GM12878 (cell line): Measurements from ENCODE around the gene MYO19. TPM values are rescaled to one million over a fixed set of nuclear protein-coding genes. Genes with fewer than 3 reads are reported as not detected.

Source experiments
- BACH1 ChIP-seq: fragments of 450-650 bp; IDR thresholded peaks from 2 replicates; pipeline ENCODE4 v1.6.1; 2017; ENCODE audit warnings: mild to moderate bottlenecking, borderline replicate concordance
- EGR1 ChIP-seq, 2 experiments: IDR thresholded peaks; 1 replicate in 1 of 2; 2 replicates in 1 of 2; pipeline ENCODE4 v1.6.1; 2011 to 2012; ENCODE audit warnings: low read depth in 2 of 2, low read length in 2 of 2, borderline replicate concordance in 1 of 2, mild to moderate bottlenecking in 1 of 2, moderate library complexity in 1 of 2
- ETV6 ChIP-seq, 2 experiments: fragments of 450-650 bp in 1 of 2; IDR thresholded peaks in 1 of 2; conservative IDR thresholded peaks in 1 of 2; 2 replicates each; pipeline ENCODE4 v1.6.1; 2014; ENCODE audit warnings: antibody characterized with exemption in 1 of 2, borderline replicate concordance in 1 of 2, low read depth in 1 of 2, mild to moderate bottlenecking in 1 of 2, moderate library complexity in 1 of 2
- HCFC1 ChIP-seq: fragments of 150-350 bp; IDR thresholded peaks from 2 replicates; pipeline ENCODE4 v1.6.1; 2014; ENCODE audit warnings: low read length
- HDAC2 ChIP-seq: fragments of 200-600 bp; sonication (generic); IDR thresholded peaks from 2 replicates; pipeline ENCODE4 v1.6.1; 2017
- HDAC6 ChIP-seq: fragments of 200-600 bp; sonication (generic); IDR thresholded peaks from one replicate; pipeline ENCODE4 v1.8.0; 2017; ENCODE audit warnings: antibody characterized with exemption; ENCODE audit not compliant: unreplicated experiment
- JUND ChIP-seq: IDR thresholded peaks from 2 replicates; pipeline ENCODE4 v1.6.1; 2012; ENCODE audit warnings: low read depth, mild to moderate bottlenecking, low read length, improper control_type of control experiment, moderate library complexity
- MEF2B ChIP-seq: fragments of 450-650 bp; IDR thresholded peaks from 2 replicates; pipeline ENCODE4 v1.6.1; 2018; ENCODE audit warnings: mild to moderate bottlenecking, moderate library complexity; ENCODE audit not compliant: partially characterized antibody, poor library complexity, severe bottlenecking
- MTA3 ChIP-seq: IDR thresholded peaks from 2 replicates; pipeline ENCODE4 v1.6.1; 2012; ENCODE audit warnings: low read length, inconsistent platforms, borderline replicate concordance
- PAX8 ChIP-seq: fragments of 450-650 bp; IDR thresholded peaks from 2 replicates; pipeline ENCODE4 v1.6.1; 2017; ENCODE audit warnings: mild to moderate bottlenecking, moderate library complexity
- SMAD5 ChIP-seq: IDR thresholded peaks from 2 replicates; pipeline ENCODE4 v1.6.1; 2016; ENCODE audit warnings: antibody characterized with exemption, low read depth
- TARDBP ChIP-seq: IDR thresholded peaks from 2 replicates; pipeline ENCODE4 v1.6.1; 2016; ENCODE audit warnings: borderline replicate concordance
- TBL1XR1 ChIP-seq: IDR thresholded peaks from 2 replicates; pipeline ENCODE4 v1.6.1; 2012; ENCODE audit warnings: low read depth, low read length, improper control_type of control experiment
- ZNF622 ChIP-seq: fragments of 450-650 bp; IDR thresholded peaks from 2 replicates; pipeline ENCODE4 v1.6.1; 2017; ENCODE audit warnings: mild to moderate bottlenecking, inconsistent platforms
- polyA plus RNA-seq, 11 experiments: library from polyadenylated mRNA; depleted of rRNA in 4 of 11; unstranded in 6 of 11; stranded (reverse) in 5 of 11; fragments of >200 nt; fragmentation: Nextera tagmentation in 4 of 11; fragmentation: Illumina TruSeq in 1 of 11; extraction: Ambion mirVana in 4 of 11; extraction: Trizol in 1 of 11; gene quantifications; 1 replicate in 1 of 11; 2 replicates in 10 of 11; pipeline versions ENCODE4 v1.2.1 to v1.2.3, GENCODE V29; 2011 to 2016; ENCODE audit warnings: inconsistent platforms in 2 of 11, missing spikeins in 2 of 11, low read depth in 1 of 11
- total RNA-seq, 4 experiments: library from RNA; depleted of rRNA in 3 of 4; stranded (reverse); fragments of >200 nt in 3 of 4; fragmentation: Illumina TruSeq in 1 of 4; extraction: Trizol in 1 of 4; gene quantifications; 2 replicates each; pipeline versions ENCODE4 v1.2.1 to v1.2.3, GENCODE V29; 2013 to 2021
- TF ChIP-seq, protein P1 (sequence below): IDR thresholded peaks from 2 replicates; pipeline ENCODE4 v1.6.1; 2012; ENCODE audit warnings: low read depth, low read length, improper control_type of control experiment
- TF ChIP-seq, protein P2 (sequence below): fragments of 450-650 bp; IDR thresholded peaks from 2 replicates; pipeline ENCODE4 v1.6.1; 2017; ENCODE audit warnings: mild to moderate bottlenecking
- TF ChIP-seq, protein P3 (sequence below): fragments of 450-650 bp; IDR thresholded peaks from 2 replicates; pipeline ENCODE4 v1.6.1; 2016; ENCODE audit warnings: mild to moderate bottlenecking
- TF ChIP-seq, protein P4 (sequence below): fragments of 450-650 bp; IDR thresholded peaks from 2 replicates; pipeline ENCODE4 v1.6.1; 2017; ENCODE audit warnings: low read depth, mild to moderate bottlenecking, moderate library complexity
- TF ChIP-seq, protein P5 (sequence below): IDR thresholded peaks from 2 replicates; pipeline ENCODE4 v1.6.1; 2011; ENCODE audit warnings: borderline replicate concordance, low read depth, mild to moderate bottlenecking, moderate library complexity, low read length; ENCODE audit not compliant: insufficient read depth, poor library complexity, severe bottlenecking
- TF ChIP-seq, protein P6 (sequence below): IDR thresholded peaks from 2 replicates; pipeline ENCODE4 v1.6.1; 2011; ENCODE audit warnings: mild to moderate bottlenecking, low read depth, low read length, moderate library complexity; ENCODE audit not compliant: insufficient replicate concordance

Gene MYO19
- total and polyA plus RNA-seq, 10 of the 15 experiments (the other 5 are each of a cell fraction or from before 2014, with no cell fraction given): 11.4 to 103 (median 67.1) TPM

DNA sequence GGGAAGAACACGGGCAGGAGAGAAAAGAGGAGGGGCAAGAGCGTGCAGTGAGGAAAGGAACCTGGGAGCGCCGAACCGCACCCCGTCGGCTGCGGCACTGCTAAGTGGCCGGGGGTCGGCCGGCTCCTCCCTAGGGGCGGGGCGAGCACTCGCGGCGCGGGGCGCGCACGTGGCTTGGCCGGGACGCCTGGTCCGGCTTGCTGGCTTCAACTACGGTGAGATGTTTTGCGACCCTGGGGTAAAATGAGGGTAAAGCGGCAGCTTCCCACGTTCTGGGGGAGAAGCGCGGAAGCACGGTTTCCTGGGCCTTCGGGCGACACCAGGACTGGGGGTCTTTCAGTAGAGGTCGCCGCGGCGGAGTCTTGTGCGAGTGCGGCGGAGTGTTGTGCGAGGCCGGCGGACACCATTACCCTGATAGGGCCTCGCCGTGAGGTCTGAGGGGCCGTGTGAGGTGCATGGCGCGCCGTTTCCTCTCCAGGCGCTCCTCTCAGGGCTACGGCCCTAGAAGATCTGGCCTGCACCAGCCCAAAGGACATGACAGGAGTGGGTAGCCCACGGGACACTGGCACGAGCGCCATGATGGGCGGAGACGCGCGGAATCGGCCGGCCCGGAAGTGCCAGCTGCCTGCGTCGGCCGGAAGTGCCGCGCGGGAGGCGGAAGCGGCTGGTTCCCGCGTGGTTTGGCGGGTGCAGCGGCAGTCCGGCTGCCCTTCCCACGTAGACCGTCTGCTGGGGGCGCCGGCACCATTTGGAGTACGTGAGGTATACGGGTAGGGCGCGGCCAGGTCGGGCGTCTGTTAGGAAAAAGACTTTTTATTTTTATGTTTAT is at the start of gene MYO19, which contains the start of gene PIGW (continued):
- TF ChIP-seq, protein P1, sequence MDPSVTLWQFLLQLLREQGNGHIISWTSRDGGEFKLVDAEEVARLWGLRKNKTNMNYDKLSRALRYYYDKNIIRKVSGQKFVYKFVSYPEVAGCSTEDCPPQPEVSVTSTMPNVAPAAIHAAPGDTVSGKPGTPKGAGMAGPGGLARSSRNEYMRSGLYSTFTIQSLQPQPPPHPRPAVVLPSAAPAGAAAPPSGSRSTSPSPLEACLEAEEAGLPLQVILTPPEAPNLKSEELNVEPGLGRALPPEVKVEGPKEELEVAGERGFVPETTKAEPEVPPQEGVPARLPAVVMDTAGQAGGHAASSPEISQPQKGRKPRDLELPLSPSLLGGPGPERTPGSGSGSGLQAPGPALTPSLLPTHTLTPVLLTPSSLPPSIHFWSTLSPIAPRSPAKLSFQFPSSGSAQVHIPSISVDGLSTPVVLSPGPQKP: peak; percentile 97
- TF ChIP-seq, protein P2, sequence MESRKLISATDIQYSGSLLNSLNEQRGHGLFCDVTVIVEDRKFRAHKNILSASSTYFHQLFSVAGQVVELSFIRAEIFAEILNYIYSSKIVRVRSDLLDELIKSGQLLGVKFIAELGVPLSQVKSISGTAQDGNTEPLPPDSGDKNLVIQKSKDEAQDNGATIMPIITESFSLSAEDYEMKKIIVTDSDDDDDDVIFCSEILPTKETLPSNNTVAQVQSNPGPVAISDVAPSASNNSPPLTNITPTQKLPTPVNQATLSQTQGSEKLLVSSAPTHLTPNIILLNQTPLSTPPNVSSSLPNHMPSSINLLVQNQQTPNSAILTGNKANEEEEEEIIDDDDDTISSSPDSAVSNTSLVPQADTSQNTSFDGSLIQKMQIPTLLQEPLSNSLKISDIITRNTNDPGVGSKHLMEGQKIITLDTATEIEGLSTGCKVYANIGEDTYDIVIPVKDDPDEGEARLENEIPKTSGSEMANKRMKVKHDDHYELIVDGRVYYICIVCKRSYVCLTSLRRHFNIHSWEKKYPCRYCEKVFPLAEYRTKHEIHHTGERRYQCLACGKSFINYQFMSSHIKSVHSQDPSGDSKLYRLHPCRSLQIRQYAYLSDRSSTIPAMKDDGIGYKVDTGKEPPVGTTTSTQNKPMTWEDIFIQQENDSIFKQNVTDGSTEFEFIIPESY: no peak
- TF ChIP-seq, protein P3, sequence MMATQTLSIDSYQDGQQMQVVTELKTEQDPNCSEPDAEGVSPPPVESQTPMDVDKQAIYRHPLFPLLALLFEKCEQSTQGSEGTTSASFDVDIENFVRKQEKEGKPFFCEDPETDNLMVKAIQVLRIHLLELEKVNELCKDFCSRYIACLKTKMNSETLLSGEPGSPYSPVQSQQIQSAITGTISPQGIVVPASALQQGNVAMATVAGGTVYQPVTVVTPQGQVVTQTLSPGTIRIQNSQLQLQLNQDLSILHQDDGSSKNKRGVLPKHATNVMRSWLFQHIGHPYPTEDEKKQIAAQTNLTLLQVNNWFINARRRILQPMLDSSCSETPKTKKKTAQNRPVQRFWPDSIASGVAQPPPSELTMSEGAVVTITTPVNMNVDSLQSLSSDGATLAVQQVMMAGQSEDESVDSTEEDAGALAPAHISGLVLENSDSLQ: peak; percentile 65
- peak; percentile 66 for TF ChIP-seq HCFC1
- TF ChIP-seq JUND: no peak
- peak; percentile 56 for TF ChIP-seq HDAC6
- TF ChIP-seq EGR1 (IDR thresholded peaks at IDR 0.05; ENCODE audit: borderline replicate concordance in 1 of 2, low read depth in 2 of 2, low read length in 2 of 2): peak in 1 of 2 experiments; percentile 35; a peak in 1 of 3 replicates
- no peak for TF ChIP-seq ZNF622
- TF ChIP-seq, protein P4, sequence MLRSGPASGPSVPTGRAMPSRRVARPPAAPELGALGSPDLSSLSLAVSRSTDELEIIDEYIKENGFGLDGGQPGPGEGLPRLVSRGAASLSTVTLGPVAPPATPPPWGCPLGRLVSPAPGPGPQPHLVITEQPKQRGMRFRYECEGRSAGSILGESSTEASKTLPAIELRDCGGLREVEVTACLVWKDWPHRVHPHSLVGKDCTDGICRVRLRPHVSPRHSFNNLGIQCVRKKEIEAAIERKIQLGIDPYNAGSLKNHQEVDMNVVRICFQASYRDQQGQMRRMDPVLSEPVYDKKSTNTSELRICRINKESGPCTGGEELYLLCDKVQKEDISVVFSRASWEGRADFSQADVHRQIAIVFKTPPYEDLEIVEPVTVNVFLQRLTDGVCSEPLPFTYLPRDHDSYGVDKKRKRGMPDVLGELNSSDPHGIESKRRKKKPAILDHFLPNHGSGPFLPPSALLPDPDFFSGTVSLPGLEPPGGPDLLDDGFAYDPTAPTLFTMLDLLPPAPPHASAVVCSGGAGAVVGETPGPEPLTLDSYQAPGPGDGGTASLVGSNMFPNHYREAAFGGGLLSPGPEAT: peak; percentile 67; the same call in 1 of the 2 replicates
- no peak for TF ChIP-seq HDAC2
- TF ChIP-seq TBL1XR1: no peak
- peak; percentile 91 for TF ChIP-seq BACH1
- peak; percentile 94 for TF ChIP-seq SMAD5
- TF ChIP-seq, protein P5, sequence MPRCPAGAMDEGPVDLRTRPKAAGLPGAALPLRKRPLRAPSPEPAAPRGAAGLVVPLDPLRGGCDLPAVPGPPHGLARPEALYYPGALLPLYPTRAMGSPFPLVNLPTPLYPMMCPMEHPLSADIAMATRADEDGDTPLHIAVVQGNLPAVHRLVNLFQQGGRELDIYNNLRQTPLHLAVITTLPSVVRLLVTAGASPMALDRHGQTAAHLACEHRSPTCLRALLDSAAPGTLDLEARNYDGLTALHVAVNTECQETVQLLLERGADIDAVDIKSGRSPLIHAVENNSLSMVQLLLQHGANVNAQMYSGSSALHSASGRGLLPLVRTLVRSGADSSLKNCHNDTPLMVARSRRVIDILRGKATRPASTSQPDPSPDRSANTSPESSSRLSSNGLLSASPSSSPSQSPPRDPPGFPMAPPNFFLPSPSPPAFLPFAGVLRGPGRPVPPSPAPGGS: peak; percentile 27
- TF ChIP-seq PAX8: no peak
- 0 out of 2 replicates have a peak, but pooled peaks have one; percentile 18 for TF ChIP-seq TARDBP
- no peak; the same call in 1 of the 2 replicates for TF ChIP-seq MTA3
- TF ChIP-seq, protein P6, sequence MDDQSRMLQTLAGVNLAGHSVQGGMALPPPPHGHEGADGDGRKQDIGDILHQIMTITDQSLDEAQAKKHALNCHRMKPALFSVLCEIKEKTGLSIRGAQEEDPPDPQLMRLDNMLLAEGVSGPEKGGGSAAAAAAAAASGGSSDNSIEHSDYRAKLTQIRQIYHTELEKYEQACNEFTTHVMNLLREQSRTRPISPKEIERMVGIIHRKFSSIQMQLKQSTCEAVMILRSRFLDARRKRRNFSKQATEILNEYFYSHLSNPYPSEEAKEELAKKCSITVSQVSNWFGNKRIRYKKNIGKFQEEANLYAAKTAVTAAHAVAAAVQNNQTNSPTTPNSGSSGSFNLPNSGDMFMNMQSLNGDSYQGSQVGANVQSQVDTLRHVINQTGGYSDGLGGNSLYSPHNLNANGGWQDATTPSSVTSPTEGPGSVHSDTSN: peak; percentile 45
- TF ChIP-seq MEF2B: peak; percentile 40
- TF ChIP-seq ETV6 (conservative IDR thresholded peaks at IDR 0.05 in 1 of 2, IDR thresholded peaks at IDR 0.05 in 1 of 2; ENCODE audit: borderline replicate concordance in 1 of 2, low read depth in 1 of 2): peak in 1 of 2 experiments; percentile 81; a peak in 2 of 4 replicates
